IMR-90 (cell line): ENCODE data around the gene MINDY3. TPM values are rescaled to one million over a fixed set of nuclear protein-coding genes. Genes with fewer than 3 reads are reported as not detected.

Experiments used
- ATAC-seq: fragments of 200-7000 bp; cut with Tn5 transposase; 2 replicates; pipeline ENCODE4 v1.9.1; 2020; ENCODE audit warnings: low read depth, mild to moderate bottlenecking, moderate library complexity
- BruUV-seq: library from RNA; stranded (reverse); fragments of 400-500 nt; replicated peaks from 2 replicates; lab custom pipeline; 2021; lab: Mats Ljungman, UMichigan
- CTCF ChIA-PET: fragments of 300-600 bp; formaldehyde crosslinking; extraction: SDS; loops from one replicate; lab custom pipeline; 2021; ENCODE audit warnings: antibody characterized with exemption; lab: Yijun Ruan, JAX
- POLR2A ChIA-PET: fragments of 300-600 bp; sonication (Branson Sonifier 250); formaldehyde crosslinking; loops from one replicate; lab custom pipeline; 2022; ENCODE audit warnings: antibody characterized with exemption; ENCODE audit not compliant: unreplicated experiment; lab: Charles Lee
- DNase-seq: peaks from one replicate; pipeline ENCODE4 v3.0.0; 2013
- H2AFZ ChIP-seq: replicated peaks from 2 replicates; pipeline ENCODE3; 2013; ENCODE audit warnings: low read length, mild to moderate bottlenecking; ENCODE audit not compliant: poor library complexity
- H2AK5ac ChIP-seq: 2 replicates; pipeline ENCODE4 v1.6.1; 2013; ENCODE audit warnings: low read depth, low read length, inconsistent platforms
- H2AK9ac ChIP-seq: replicated peaks from 2 replicates; pipeline ENCODE3; 2013; ENCODE audit warnings: mild to moderate bottlenecking, low read depth, low read length, moderate library complexity; ENCODE audit not compliant: poor library complexity
- H2BK120ac ChIP-seq: 2 replicates; pipeline ENCODE4 v1.6.1; 2013; ENCODE audit warnings: low read depth, low read length, inconsistent platforms
- H2BK15ac ChIP-seq: 3 replicates; pipeline ENCODE4 v1.6.1; 2013; ENCODE audit warnings: low read depth, low read length, inconsistent platforms
- H2BK20ac ChIP-seq: 2 replicates; pipeline ENCODE4 v1.6.1; 2013; ENCODE audit warnings: low read depth, mild to moderate bottlenecking, inconsistent platforms, low read length, moderate library complexity
- H2BK5ac ChIP-seq: 2 replicates; pipeline ENCODE4 v1.6.1; 2013; ENCODE audit warnings: mild to moderate bottlenecking, low read depth, low read length, inconsistent platforms; ENCODE audit not compliant: poor library complexity, severe bottlenecking
- H3K14ac ChIP-seq: replicated peaks from 2 replicates; pipeline ENCODE4 v1.6.1; 2013; ENCODE audit warnings: low read depth, low read length, inconsistent platforms
- H3K18ac ChIP-seq: 2 replicates; pipeline ENCODE4 v1.6.1; 2013; ENCODE audit warnings: low read depth, low read length, control low read depth
- H3K23ac ChIP-seq: 2 replicates; pipeline ENCODE4 v1.6.1; 2013; ENCODE audit warnings: low read depth, low read length, inconsistent platforms
- H3K27ac ChIP-seq: 2 replicates; pipeline ENCODE4 v1.5.1; 2013; ENCODE audit warnings: mild to moderate bottlenecking, control low read depth, low read length; ENCODE audit not compliant: insufficient read depth
- H3K27me3 ChIP-seq: 2 replicates; pipeline ENCODE4 v1.6.1; 2013; ENCODE audit warnings: low read length; ENCODE audit not compliant: control insufficient read depth, insufficient read depth
- H3K36me3 ChIP-seq: 2 replicates; pipeline ENCODE4 v1.6.1; 2013; ENCODE audit warnings: low read length, mixed read lengths; ENCODE audit not compliant: control insufficient read depth, insufficient read depth
- H3K4ac ChIP-seq: 2 replicates; pipeline ENCODE4 v1.6.1; 2013; ENCODE audit warnings: low read depth, low read length, inconsistent platforms
- H3K4me1 ChIP-seq: 2 replicates; pipeline ENCODE4 v1.6.1; 2013; ENCODE audit warnings: low read length, mixed read lengths; ENCODE audit not compliant: control insufficient read depth, insufficient read depth
- H3K4me2 ChIP-seq: 2 replicates; pipeline ENCODE4 v1.6.1; 2013; ENCODE audit warnings: low read depth, mild to moderate bottlenecking, control low read depth, low read length, moderate library complexity
- H3K4me3 ChIP-seq: 2 replicates; pipeline ENCODE4 v1.5.1; 2013; ENCODE audit warnings: low read depth, mild to moderate bottlenecking, control low read depth, low read length, moderate library complexity; ENCODE audit not compliant: insufficient read depth
- H3K56ac ChIP-seq: 2 replicates; pipeline ENCODE4 v1.6.1; 2013; ENCODE audit warnings: low read length, inconsistent platforms; ENCODE audit not compliant: insufficient read depth; ENCODE audit errors: extremely low read depth
- H3K79me1 ChIP-seq, 2 experiments: 2 replicates each; pipeline ENCODE4 v1.6.1; 2013; ENCODE audit warnings: low read length in 2 of 2, inconsistent platforms in 1 of 2, low read depth in 1 of 2
- H3K9ac ChIP-seq: 2 replicates; pipeline ENCODE4 v1.6.1; 2013; ENCODE audit warnings: low read depth, low read length, control low read depth
- H3K9me1 ChIP-seq: 2 replicates; pipeline ENCODE4 v1.6.1; 2013; ENCODE audit warnings: low read length, inconsistent platforms; ENCODE audit not compliant: insufficient read depth
- H3K9me3 ChIP-seq: 2 replicates; pipeline ENCODE4 v1.6.1; 2013; ENCODE audit warnings: low read length; ENCODE audit not compliant: control insufficient read depth, insufficient read depth
- H4K20me1 ChIP-seq: 2 replicates; pipeline ENCODE4 v1.6.1; 2013; ENCODE audit warnings: low read length, inconsistent platforms; ENCODE audit not compliant: insufficient read depth
- H4K5ac ChIP-seq: 2 replicates; pipeline ENCODE4 v1.6.1; 2013; ENCODE audit warnings: mild to moderate bottlenecking, low read depth, low read length, control low read depth
- H4K8ac ChIP-seq, 2 experiments: 2 replicates each; pipeline ENCODE4 v1.6.1; 2013; ENCODE audit warnings: low read depth in 2 of 2, low read length in 2 of 2, control low read depth in 1 of 2, inconsistent platforms in 1 of 2
- H4K91ac ChIP-seq: 2 replicates; pipeline ENCODE4 v1.6.1; 2013; ENCODE audit warnings: low read depth, low read length, inconsistent platforms; ENCODE audit not compliant: insufficient read depth
- BHLHE40 ChIP-seq: fragments of 150-350 bp; IDR thresholded peaks from 2 replicates; pipeline ENCODE4 v1.6.1; 2016; ENCODE audit warnings: mild to moderate bottlenecking, low read depth, low read length
- CEBPB ChIP-seq: IDR thresholded peaks from 2 replicates; pipeline ENCODE4 v1.6.1; 2012; ENCODE audit warnings: low read depth, low read length, improper control_type of control experiment
- CHD1 ChIP-seq: IDR thresholded peaks from 2 replicates; pipeline ENCODE4 v1.6.1; 2012; ENCODE audit warnings: low read depth, low read length, improper control_type of control experiment
- CTCF ChIP-seq: conservative IDR thresholded peaks from 2 replicates; pipeline ENCODE4 v1.5.1; 2012; ENCODE audit warnings: mild to moderate bottlenecking, low read depth, low read length, improper control_type of control experiment
- FOS ChIP-seq: fragments of 150-350 bp; IDR thresholded peaks from 2 replicates; pipeline ENCODE4 v1.6.1; 2016; ENCODE audit warnings: low read depth, low read length
- MAFK ChIP-seq: IDR thresholded peaks from 2 replicates; pipeline ENCODE4 v1.6.1; 2012; ENCODE audit warnings: low read depth, low read length, improper control_type of control experiment
- MAZ ChIP-seq: IDR thresholded peaks from 2 replicates; pipeline ENCODE4 v1.6.1; 2012; ENCODE audit warnings: low read depth, mild to moderate bottlenecking, low read length, improper control_type of control experiment, moderate library complexity, borderline replicate concordance
- MXI1 ChIP-seq: IDR thresholded peaks from 2 replicates; pipeline ENCODE4 v1.6.1; 2012; ENCODE audit warnings: low read depth, mild to moderate bottlenecking, low read length, moderate library complexity, borderline replicate concordance
- NFE2L2 ChIP-seq: fragments of 150-350 bp; IDR thresholded peaks from 2 replicates; pipeline ENCODE4 v1.6.1; 2016; ENCODE audit warnings: low read depth, mild to moderate bottlenecking, low read length
- POLR2A ChIP-seq: IDR thresholded peaks from 2 replicates; pipeline ENCODE4 v1.6.1; 2012; ENCODE audit warnings: mild to moderate bottlenecking, low read depth, low read length
- RAD21 ChIP-seq: IDR thresholded peaks from 2 replicates; pipeline ENCODE4 v1.6.1; 2012; ENCODE audit warnings: low read length, improper control_type of control experiment
- RCOR1 ChIP-seq: IDR thresholded peaks from 2 replicates; pipeline ENCODE4 v1.6.1; 2012; ENCODE audit warnings: mild to moderate bottlenecking, low read length, improper control_type of control experiment; ENCODE audit not compliant: insufficient replicate concordance
- RFX5 ChIP-seq: IDR thresholded peaks from 2 replicates; pipeline ENCODE4 v1.8.0; 2012; ENCODE audit warnings: low read depth, mild to moderate bottlenecking, low read length, moderate library complexity
- SMC3 ChIP-seq: fragments of 150-350 bp; IDR thresholded peaks from 2 replicates; pipeline ENCODE4 v1.6.1; 2016; ENCODE audit warnings: low read depth, mild to moderate bottlenecking, antibody characterized with exemption, low read length, moderate library complexity
- WGBS, 2 experiments: methylation state at CpG; one replicate each; pipeline versions ENCODE4 v1.1.5 to v1.1.7; 2013; ENCODE audit warnings: missing lambda C conversion rate in 2 of 2; ENCODE audit not compliant: insufficient read length in 1 of 2; ENCODE audit errors: extremely low coverage in 2 of 2; 5-methylcytosine and 5-hydroxymethylcytosine counted together
- dilution Hi-C: fragments of 300-500 bp; cut with HindIII; formaldehyde crosslinking; loops from one replicate; pipeline ENCODE4 v1.14.3; 2018; ENCODE audit warnings: low sequenced_read_pairs; ENCODE audit not compliant: unreplicated experiment
- in situ Hi-C: fragments of 300-500 bp; cut with MboI; formaldehyde crosslinking; loops from 3 replicates; pipeline ENCODE4 v1.14.3; 2019; ENCODE audit warnings: low sequenced_read_pairs, inconsistent platforms, mixed read lengths
- intact Hi-C: fragments of 100-400 bp; cut with micrococcal nuclease; formaldehyde crosslinking; loops from 2 replicates; pipeline ENCODE4 v1.10.0; 2022
- polyA plus RNA-seq, 3 experiments: library from polyadenylated mRNA; depleted of rRNA; stranded (reverse); fragments of >200 nt; gene quantifications; 2 replicates each; pipeline ENCODE4 v1.2.3, GENCODE V29; 2012; ENCODE audit warnings: low replicate concordance in 1 of 3
- total RNA-seq: library from RNA; depleted of rRNA; stranded (reverse); fragments of >200 nt; gene quantifications from 2 replicates; pipeline ENCODE4 v1.2.3, GENCODE V29; 2012
- TF ChIP-seq, protein P1 (sequence below): fragments of 150-350 bp; IDR thresholded peaks from 2 replicates; pipeline ENCODE4 v1.6.1; 2016; ENCODE audit warnings: low read depth, mild to moderate bottlenecking, low read length, moderate library complexity, borderline replicate concordance
- TF ChIP-seq, protein P2 (sequence below): fragments of 150-350 bp; IDR thresholded peaks from 2 replicates; pipeline ENCODE4 v1.6.1; 2017; ENCODE audit warnings: mild to moderate bottlenecking, antibody characterized with exemption, low read length, low read depth

The MINDY3 gene
- total and polyA plus RNA-seq, 2 of the 4 experiments (the other 2 are of a cell fraction): 13.9 to 14.5 TPM

- in situ Hi-C loops: no loop called here
- Histone ChIP-seq H4K8ac (no peak overlapping the region), H3K4me3 (no peak overlapping the region), H3K14ac (no peak overlapping the region), H3K36me3 (no peaks in the 10 kb centered on the region), H2BK120ac (no peak overlapping the region), H2BK20ac (no peak overlapping the region), H3K4me1 (no peaks in the 10 kb centered on the region), H3K79me1 (peaks cover 0 to 10% of the 10 kb centered on the region in 2 experiments; a peak in 3 of 4 replicates), H3K9me1 (no peaks in the 10 kb centered on the region), H2BK5ac (no peak overlapping the region), H3K18ac (no peak overlapping the region), H2BK15ac (no peak overlapping the region), H3K4ac (no peak overlapping the region), H3K56ac (no peak overlapping the region), H4K5ac (no peak overlapping the region), H3K27me3 (no peaks in the 10 kb centered on the region), H2AK9ac (no peak overlapping the region), H3K9ac (no peak overlapping the region), H2AFZ (no peak overlapping the region), H4K20me1 (no peaks in the 10 kb centered on the region), H3K23ac (no peak overlapping the region), H3K4me2 (no peak overlapping the region), H4K91ac (no peak overlapping the region), H3K27ac (no peak overlapping the region), H2AK5ac (no peak overlapping the region), H3K9me3 (no peaks in the 10 kb centered on the region)
- no peak for ATAC-seq
- dilution Hi-C loops: no loop called here
- ChIA-PET CTCF (no interaction called here), POLR2A (no interaction called here)
- intact Hi-C loops: no loop called here
- BruUV-seq: no TSS peak
- no peak for DNase-seq
- 60% methylated on average over 1 of the region's 4 CpGs; no CpG with 5 or more reads in 1 of the 2 experiments for WGBS, 2 experiments
- no peak for TF ChIP-seq RFX5
- TF ChIP-seq, protein P1, sequence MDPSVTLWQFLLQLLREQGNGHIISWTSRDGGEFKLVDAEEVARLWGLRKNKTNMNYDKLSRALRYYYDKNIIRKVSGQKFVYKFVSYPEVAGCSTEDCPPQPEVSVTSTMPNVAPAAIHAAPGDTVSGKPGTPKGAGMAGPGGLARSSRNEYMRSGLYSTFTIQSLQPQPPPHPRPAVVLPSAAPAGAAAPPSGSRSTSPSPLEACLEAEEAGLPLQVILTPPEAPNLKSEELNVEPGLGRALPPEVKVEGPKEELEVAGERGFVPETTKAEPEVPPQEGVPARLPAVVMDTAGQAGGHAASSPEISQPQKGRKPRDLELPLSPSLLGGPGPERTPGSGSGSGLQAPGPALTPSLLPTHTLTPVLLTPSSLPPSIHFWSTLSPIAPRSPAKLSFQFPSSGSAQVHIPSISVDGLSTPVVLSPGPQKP: no peak
- TF ChIP-seq SMC3: no peak
- no peak for TF ChIP-seq FOS
- no peak for TF ChIP-seq RAD21
- no peak for TF ChIP-seq CTCF
- TF ChIP-seq POLR2A: no peak
- no peak for TF ChIP-seq NFE2L2
- TF ChIP-seq RCOR1: no peak
- TF ChIP-seq MAFK: no peak
- TF ChIP-seq CEBPB: no peak
- no peak for TF ChIP-seq MXI1
- TF ChIP-seq BHLHE40: no peak
- TF ChIP-seq CHD1: no peak
- TF ChIP-seq, protein P2, sequence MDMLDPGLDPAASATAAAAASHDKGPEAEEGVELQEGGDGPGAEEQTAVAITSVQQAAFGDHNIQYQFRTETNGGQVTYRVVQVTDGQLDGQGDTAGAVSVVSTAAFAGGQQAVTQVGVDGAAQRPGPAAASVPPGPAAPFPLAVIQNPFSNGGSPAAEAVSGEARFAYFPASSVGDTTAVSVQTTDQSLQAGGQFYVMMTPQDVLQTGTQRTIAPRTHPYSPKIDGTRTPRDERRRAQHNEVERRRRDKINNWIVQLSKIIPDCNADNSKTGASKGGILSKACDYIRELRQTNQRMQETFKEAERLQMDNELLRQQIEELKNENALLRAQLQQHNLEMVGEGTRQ: no peak
- TF ChIP-seq MAZ: no peak
Measured at GRCh38 chr10:15843695-15844094, 16.6 kb downstream of the MINDY3 start.
